Measurements from ENCODE around the gene ZNF598.

Gene ZNF598

DNA sequence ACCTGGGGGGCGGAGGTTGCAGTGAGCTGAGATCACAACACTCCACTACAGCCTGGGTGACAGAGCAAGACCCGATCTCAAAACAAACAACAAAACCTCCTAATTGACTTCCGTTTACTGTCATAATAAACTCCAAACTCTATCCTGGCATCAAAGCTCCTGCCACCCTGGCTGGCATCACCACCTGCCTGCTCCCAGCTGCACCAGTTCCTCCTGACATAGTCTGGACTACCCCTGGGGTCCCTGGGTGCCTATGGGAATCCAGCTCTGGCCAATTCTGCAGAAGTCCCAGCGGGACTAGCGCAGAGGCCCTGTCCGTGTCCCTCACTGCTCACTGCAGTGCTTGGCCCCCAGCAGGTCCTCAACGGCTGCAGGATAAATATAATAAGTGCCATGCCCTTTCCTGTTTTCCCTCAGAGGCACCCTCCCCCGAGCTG lies 37.3 kb upstream of the ZNF598 start (continued):
- TF ChIP-seq CSRNP3 (CRISPR knock-in tag; IDR thresholded peaks at IDR 0.05) (no peak), ARNTL (CRISPR knock-in tag; IDR thresholded peaks at IDR 0.05; ENCODE audit: borderline replicate concordance, low read depth) (no peak), PPARA (CRISPR knock-in tag; IDR thresholded peaks at IDR 0.05; ENCODE audit: borderline replicate concordance) (no peak), TOX (CRISPR knock-in tag; IDR thresholded peaks at IDR 0.05; ENCODE audit: borderline replicate concordance) (no peak), ZNF70 (CRISPR knock-in tag; IDR thresholded peaks at IDR 0.05) (no peak)

DNA sequence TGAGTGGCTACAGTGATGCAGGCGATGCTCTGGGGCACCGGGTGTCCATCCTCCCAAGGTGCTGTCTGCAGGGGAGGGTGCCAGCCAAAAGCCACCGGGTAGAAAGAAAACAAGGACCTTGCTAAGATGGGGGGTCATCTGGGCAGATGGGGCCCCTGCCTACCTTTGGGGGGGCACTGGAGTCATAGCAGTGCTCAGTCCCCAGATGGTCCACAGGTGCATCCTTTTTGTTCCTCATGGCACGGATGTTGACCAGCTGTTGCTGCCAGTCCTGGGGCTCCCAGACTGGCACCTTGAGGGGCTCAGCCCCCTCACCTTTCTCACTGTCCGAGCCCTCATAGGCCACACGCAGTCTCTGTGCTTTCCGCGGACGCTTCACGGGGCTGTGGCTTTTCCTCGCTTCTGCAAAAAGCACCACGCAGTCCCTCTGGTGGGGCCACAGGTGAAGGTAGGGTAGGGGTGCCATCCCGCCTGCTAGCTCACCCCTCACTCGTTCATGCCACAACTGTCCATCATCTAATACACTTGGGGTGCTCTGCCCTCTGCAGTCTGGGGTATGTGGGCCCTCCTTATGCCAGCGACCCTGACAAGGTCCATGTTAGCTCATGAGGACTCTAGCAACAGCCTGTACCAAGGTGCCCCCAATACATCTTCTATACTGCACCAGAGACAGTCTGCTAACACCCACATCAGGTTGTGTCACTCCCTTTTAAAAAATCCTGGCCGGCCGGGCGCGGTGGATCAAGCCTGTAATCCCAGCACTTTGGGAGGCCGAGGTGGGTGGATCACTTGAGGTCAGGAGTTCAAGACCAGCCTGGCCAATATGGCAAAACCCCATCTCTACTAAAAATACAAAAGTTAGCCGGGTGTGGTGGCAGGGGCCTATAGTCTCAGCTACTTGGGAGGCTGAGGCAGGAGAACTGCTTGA lies 36.6 kb upstream of the ZNF598 start:
- TF ChIP-seq TCF4 (CRISPR knock-in tag; IDR thresholded peaks at IDR 0.05; ENCODE audit: borderline replicate concordance) (no peak), CSDC2 (CRISPR knock-in tag; IDR thresholded peaks at IDR 0.05) (no peak), CSRNP3 (CRISPR knock-in tag; IDR thresholded peaks at IDR 0.05) (no peak), SNAI2 (CRISPR knock-in tag; IDR thresholded peaks at IDR 0.05) (no peak), TOX (CRISPR knock-in tag; IDR thresholded peaks at IDR 0.05; ENCODE audit: borderline replicate concordance) (no peak), ARNTL (CRISPR knock-in tag; IDR thresholded peaks at IDR 0.05; ENCODE audit: borderline replicate concordance, low read depth) (no peak), ESRRG (CRISPR knock-in tag; IDR thresholded peaks at IDR 0.05) (no peak), RARB (CRISPR knock-in tag; IDR thresholded peaks at IDR 0.05) (no peak), ZC3H10 (CRISPR knock-in tag; IDR thresholded peaks at IDR 0.05) (no peak), ZFP3 (CRISPR knock-in tag; IDR thresholded peaks at IDR 0.05) (no peak), ISL1 (CRISPR knock-in tag; IDR thresholded peaks at IDR 0.05) (no peak), PPARA (CRISPR knock-in tag; IDR thresholded peaks at IDR 0.05; ENCODE audit: borderline replicate concordance) (no peak), GLIS3 (CRISPR knock-in tag; IDR thresholded peaks at IDR 0.05) (no peak), ZNF565 (CRISPR knock-in tag; conservative IDR thresholded peaks at IDR 0.05; ENCODE audit: low read depth) (no peak), ZFP30 (CRISPR knock-in tag; IDR thresholded peaks at IDR 0.05) (no peak)
- TF ChIP-seq, protein P1, sequence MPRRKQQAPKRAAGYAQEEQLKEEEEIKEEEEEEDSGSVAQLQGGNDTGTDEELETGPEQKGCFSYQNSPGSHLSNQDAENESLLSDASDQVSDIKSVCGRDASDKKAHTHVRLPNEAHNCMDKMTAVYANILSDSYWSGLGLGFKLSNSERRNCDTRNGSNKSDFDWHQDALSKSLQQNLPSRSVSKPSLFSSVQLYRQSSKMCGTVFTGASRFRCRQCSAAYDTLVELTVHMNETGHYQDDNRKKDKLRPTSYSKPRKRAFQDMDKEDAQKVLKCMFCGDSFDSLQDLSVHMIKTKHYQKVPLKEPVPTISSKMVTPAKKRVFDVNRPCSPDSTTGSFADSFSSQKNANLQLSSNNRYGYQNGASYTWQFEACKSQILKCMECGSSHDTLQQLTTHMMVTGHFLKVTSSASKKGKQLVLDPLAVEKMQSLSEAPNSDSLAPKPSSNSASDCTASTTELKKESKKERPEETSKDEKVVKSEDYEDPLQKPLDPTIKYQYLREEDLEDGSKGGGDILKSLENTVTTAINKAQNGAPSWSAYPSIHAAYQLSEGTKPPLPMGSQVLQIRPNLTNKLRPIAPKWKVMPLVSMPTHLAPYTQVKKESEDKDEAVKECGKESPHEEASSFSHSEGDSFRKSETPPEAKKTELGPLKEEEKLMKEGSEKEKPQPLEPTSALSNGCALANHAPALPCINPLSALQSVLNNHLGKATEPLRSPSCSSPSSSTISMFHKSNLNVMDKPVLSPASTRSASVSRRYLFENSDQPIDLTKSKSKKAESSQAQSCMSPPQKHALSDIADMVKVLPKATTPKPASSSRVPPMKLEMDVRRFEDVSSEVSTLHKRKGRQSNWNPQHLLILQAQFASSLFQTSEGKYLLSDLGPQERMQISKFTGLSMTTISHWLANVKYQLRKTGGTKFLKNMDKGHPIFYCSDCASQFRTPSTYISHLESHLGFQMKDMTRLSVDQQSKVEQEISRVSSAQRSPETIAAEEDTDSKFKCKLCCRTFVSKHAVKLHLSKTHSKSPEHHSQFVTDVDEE (CRISPR knock-in tag; IDR thresholded peaks at IDR 0.05): no peak
- TF ChIP-seq, protein P2, sequence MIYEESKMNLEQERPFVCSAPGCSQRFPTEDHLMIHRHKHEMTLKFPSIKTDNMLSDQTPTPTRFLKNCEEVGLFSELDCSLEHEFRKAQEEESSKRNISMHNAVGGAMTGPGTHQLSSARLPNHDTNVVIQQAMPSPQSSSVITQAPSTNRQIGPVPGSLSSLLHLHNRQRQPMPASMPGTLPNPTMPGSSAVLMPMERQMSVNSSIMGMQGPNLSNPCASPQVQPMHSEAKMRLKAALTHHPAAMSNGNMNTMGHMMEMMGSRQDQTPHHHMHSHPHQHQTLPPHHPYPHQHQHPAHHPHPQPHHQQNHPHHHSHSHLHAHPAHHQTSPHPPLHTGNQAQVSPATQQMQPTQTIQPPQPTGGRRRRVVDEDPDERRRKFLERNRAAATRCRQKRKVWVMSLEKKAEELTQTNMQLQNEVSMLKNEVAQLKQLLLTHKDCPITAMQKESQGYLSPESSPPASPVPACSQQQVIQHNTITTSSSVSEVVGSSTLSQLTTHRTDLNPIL (CRISPR knock-in tag; IDR thresholded peaks at IDR 0.05; ENCODE audit: low read depth): no peak
- TF ChIP-seq, protein P3, sequence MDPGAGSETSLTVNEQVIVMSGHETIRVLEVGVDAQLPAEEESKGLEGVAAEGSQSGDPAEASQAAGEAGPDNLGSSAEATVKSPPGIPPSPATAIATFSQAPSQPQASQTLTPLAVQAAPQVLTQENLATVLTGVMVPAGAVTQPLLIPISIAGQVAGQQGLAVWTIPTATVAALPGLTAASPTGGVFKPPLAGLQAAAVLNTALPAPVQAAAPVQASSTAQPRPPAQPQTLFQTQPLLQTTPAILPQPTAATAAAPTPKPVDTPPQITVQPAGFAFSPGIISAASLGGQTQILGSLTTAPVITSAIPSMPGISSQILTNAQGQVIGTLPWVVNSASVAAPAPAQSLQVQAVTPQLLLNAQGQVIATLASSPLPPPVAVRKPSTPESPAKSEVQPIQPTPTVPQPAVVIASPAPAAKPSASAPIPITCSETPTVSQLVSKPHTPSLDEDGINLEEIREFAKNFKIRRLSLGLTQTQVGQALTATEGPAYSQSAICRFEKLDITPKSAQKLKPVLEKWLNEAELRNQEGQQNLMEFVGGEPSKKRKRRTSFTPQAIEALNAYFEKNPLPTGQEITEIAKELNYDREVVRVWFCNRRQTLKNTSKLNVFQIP (CRISPR knock-in tag; IDR thresholded peaks at IDR 0.05; ENCODE audit: borderline replicate concordance, low read depth): no peak
- TF ChIP-seq, protein P4, sequence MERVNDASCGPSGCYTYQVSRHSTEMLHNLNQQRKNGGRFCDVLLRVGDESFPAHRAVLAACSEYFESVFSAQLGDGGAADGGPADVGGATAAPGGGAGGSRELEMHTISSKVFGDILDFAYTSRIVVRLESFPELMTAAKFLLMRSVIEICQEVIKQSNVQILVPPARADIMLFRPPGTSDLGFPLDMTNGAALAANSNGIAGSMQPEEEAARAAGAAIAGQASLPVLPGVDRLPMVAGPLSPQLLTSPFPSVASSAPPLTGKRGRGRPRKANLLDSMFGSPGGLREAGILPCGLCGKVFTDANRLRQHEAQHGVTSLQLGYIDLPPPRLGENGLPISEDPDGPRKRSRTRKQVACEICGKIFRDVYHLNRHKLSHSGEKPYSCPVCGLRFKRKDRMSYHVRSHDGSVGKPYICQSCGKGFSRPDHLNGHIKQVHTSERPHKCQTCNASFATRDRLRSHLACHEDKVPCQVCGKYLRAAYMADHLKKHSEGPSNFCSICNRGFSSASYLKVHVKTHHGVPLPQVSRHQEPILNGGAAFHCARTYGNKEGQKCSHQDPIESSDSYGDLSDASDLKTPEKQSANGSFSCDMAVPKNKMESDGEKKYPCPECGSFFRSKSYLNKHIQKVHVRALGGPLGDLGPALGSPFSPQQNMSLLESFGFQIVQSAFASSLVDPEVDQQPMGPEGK (CRISPR knock-in tag; IDR thresholded peaks at IDR 0.05; ENCODE audit: borderline replicate concordance): no peak
- ATAC-seq: no peak
